Thymus (tissue), 11 donors: Measurements from ENCODE around the gene TUT1. TPM values are rescaled to one million over a fixed set of nuclear protein-coding genes. Genes with fewer than 3 reads are reported as not detected.
"Not testable (repeated sequence)": the region's sequence is repeated elsewhere in the genome, so short reads cannot be mapped to it uniquely, and the experiment has no call there.

ENCODE experiments used
- DNase-seq, 9 donors: peaks; one replicate each; pipeline ENCODE4 v3.0.0-alpha.2; 2013; ENCODE audit warnings: low spot score in 9 of 9, low read depth in 6 of 9, missing footprints in 1 of 9
- H3K27ac ChIP-seq, 2 donors: one replicate each; pipeline ENCODE4 v1.5.1; 2013; ENCODE audit warnings: control low read depth in 1 of 2, low read depth in 1 of 2, low read length in 1 of 2, mild to moderate bottlenecking in 1 of 2, moderate library complexity in 1 of 2
- H3K27me3 ChIP-seq, 2 donors: one replicate each; pipeline ENCODE4 v1.5.1; 2013; ENCODE audit warnings: low read length in 1 of 2; ENCODE audit not compliant: control insufficient read depth in 2 of 2, insufficient read depth in 1 of 2
- H3K36me3 ChIP-seq, 2 donors: one replicate each; pipeline ENCODE4 v1.5.1; 2013; ENCODE audit warnings: low read length in 1 of 2, mild to moderate bottlenecking in 1 of 2, moderate library complexity in 1 of 2; ENCODE audit not compliant: control insufficient read depth in 2 of 2, insufficient read depth in 2 of 2
- H3K4me1 ChIP-seq, 2 donors: one replicate each; pipeline ENCODE4 v1.5.1; 2013; ENCODE audit warnings: low read length in 2 of 2; ENCODE audit not compliant: control insufficient read depth in 2 of 2, insufficient read depth in 2 of 2
- H3K4me3 ChIP-seq, 2 donors: one replicate each; pipeline ENCODE4 v1.5.1; 2013; ENCODE audit warnings: low read length in 2 of 2, control low read depth in 1 of 2, mild to moderate bottlenecking in 1 of 2
- H3K9me3 ChIP-seq, 2 donors: one replicate each; pipeline ENCODE4 v1.5.1; 2013; ENCODE audit warnings: low read length in 1 of 2, mild to moderate bottlenecking in 1 of 2; ENCODE audit not compliant: control insufficient read depth in 2 of 2, insufficient read depth in 1 of 2
- WGBS: extraction: QIAGEN DNeasy Blood & Tissue Kit; methylation state at CpG from one replicate; pipeline ENCODE4 v1.1.7; 2013; 5-methylcytosine and 5-hydroxymethylcytosine counted together
- polyA plus RNA-seq: library from polyadenylated mRNA; stranded (reverse); fragments of 200-250 nt; gene quantifications from one replicate; pipeline ENCODE4 v1.2.3, GENCODE V29; 2013
- total RNA-seq: library from RNA; stranded (reverse); fragments of 120-200 nt; gene quantifications from one replicate; pipeline ENCODE4 v1.2.4, GENCODE V29; 2013
- donor health status: healthy.

The TUT1 gene
- total and polyA plus RNA-seq, 2 donors: 7.8 to 25.3 TPM

GRCh38 chr11:62556108-62556874 is 35.0 kb downstream of the TUT1 start:
- Histone ChIP-seq H3K9me3 (no peaks in the 10 kb centered on the region), H3K27me3 (no peaks in the 10 kb centered on the region), H3K4me3 (peak overlapping the region in 1 of 2 donors; percentile 14), H3K36me3 (peaks cover 28 to 32% of the 10 kb centered on the region in 2 donors), H3K4me1 (peaks cover 48 to 67% of the 10 kb centered on the region in 2 donors), H3K27ac (peak overlapping the region; percentile 88 to 97)
- peak in 3 of 9 donors; percentile 42 to 76 (median 58) for DNase-seq
- 3% methylated on average over 14 of the region's 14 CpGs for WGBS

- peak overlapping the region; percentile 88 to 97 for H3K27ac ChIP-seq
- H3K9me3 ChIP-seq: no peaks in the 10 kb centered on the region
- peaks cover 49 to 67% of the 10 kb centered on the region in 2 donors for H3K4me1 ChIP-seq
- H3K4me3 ChIP-seq: no peak overlapping the region
- H3K36me3 ChIP-seq: peaks cover 23 to 28% of the 10 kb centered on the region in 2 donors
- 1% methylated on average over 4 of the region's 4 CpGs for WGBS
- no peaks in the 10 kb centered on the region for H3K27me3 ChIP-seq
- peak in 1 of 9 donors; percentile 64 for DNase-seq
Observed at GRCh38 chr11:62555464-62556107, 35.7 kb downstream of the TUT1 start.

GRCh38 chr11:62554387-62555167 is 36.7 kb downstream of the TUT1 start:
- no peak for DNase-seq
- H3K4me3 ChIP-seq: no peak overlapping the region
- peak overlapping the region; percentile 35 to 66 for H3K27ac ChIP-seq
- peaks cover 15 to 18% of the 10 kb centered on the region in 2 donors for H3K36me3 ChIP-seq
- peaks cover 49 to 67% of the 10 kb centered on the region in 2 donors for H3K4me1 ChIP-seq
- H3K27me3 ChIP-seq: no peaks in the 10 kb centered on the region
- 91% methylated on average over 7 of the region's 7 CpGs for WGBS
- H3K9me3 ChIP-seq: no peaks in the 10 kb centered on the region

GRCh38 chr11:62553839-62554361 is 37.4 kb downstream of the TUT1 start:
- H3K27me3 ChIP-seq: peaks cover 0 to 3% of the 10 kb centered on the region in 2 donors
- no peaks in the 10 kb centered on the region for H3K9me3 ChIP-seq
- H3K4me1 ChIP-seq: peaks cover 49 to 68% of the 10 kb centered on the region in 2 donors
- no peak overlapping the region for H3K4me3 ChIP-seq
- peak overlapping the region; percentile 0 to 77 for H3K27ac ChIP-seq
- WGBS: 97% methylated on average over 8 of the region's 8 CpGs
- H3K36me3 ChIP-seq: peaks cover 8 to 11% of the 10 kb centered on the region in 2 donors
- no peak for DNase-seq

GRCh38 chr11:62553080-62553838 is 38.1 kb downstream of the TUT1 start:
- DNase-seq: peak in 3 of 9 donors; percentile 54 to 80 (median 55)
- WGBS: 37% methylated on average over 15 of the region's 15 CpGs

GRCh38 chr11:62552485-62553079 is 38.7 kb downstream of the TUT1 start:
- WGBS: 73% methylated on average over 4 of the region's 4 CpGs
- H3K27ac ChIP-seq: peak overlapping the region; percentile 77 to 83
- peaks cover 0 to 3% of the 10 kb centered on the region in 2 donors for H3K36me3 ChIP-seq
- H3K27me3 ChIP-seq: peaks cover 10 to 16% of the 10 kb centered on the region in 2 donors
- H3K4me1 ChIP-seq: peaks cover 49 to 68% of the 10 kb centered on the region in 2 donors
- DNase-seq: no peak
- H3K9me3 ChIP-seq: no peaks in the 10 kb centered on the region
- no peak overlapping the region for H3K4me3 ChIP-seq

More at GRCh38 chr11:62553080-62553838, 38.1 kb downstream of the TUT1 start:
- no peak overlapping the region for H3K4me3 ChIP-seq
- peaks cover 49 to 70% of the 10 kb centered on the region in 2 donors for H3K4me1 ChIP-seq
- peaks cover 3 to 5% of the 10 kb centered on the region in 2 donors for H3K36me3 ChIP-seq
- H3K9me3 ChIP-seq: no peaks in the 10 kb centered on the region
- peak overlapping the region; percentile 77 to 83 for H3K27ac ChIP-seq
- H3K27me3 ChIP-seq: peaks cover 5 to 10% of the 10 kb centered on the region in 2 donors

GRCh38 chr11:62550478-62550877 is 40.8 kb downstream of the TUT1 start:
- 93% methylated on average over 2 of the region's 2 CpGs for WGBS
- peaks cover 31 to 37% of the 10 kb centered on the region in 2 donors for H3K27me3 ChIP-seq
- H3K27ac ChIP-seq, H3K36me3 ChIP-seq, H3K4me3 ChIP-seq, DNase-seq, H3K9me3 ChIP-seq: not testable (repeated sequence)
- peaks cover 32 to 63% of the 10 kb centered on the region in 2 donors for H3K4me1 ChIP-seq
